ENCODE data around the gene SLC4A9.
"Not testable (repeated sequence)": the region's sequence is repeated elsewhere in the genome, so short reads cannot be mapped to it uniquely, and the experiment has no call there.

The SLC4A9 gene

GRCh38 chr5:140341591-140341990 is 18.4 kb upstream of the SLC4A9 start:
- Histone ChIP-seq H3K36me3 (ENCODE audit: control insufficient read depth, insufficient read depth, low read length) (peaks cover 19% of the 10 kb centered on the region), H3K9me3 (ENCODE audit: control insufficient read depth, low read length) (no peaks in the 10 kb centered on the region), H3K4me3 (ENCODE audit: low read length) (no peak overlapping the region), H3K27me3 (ENCODE audit: control insufficient read depth, insufficient read depth, low read length) (no peaks in the 10 kb centered on the region), H3K9ac (ENCODE audit: low read length) (no peak overlapping the region), H3K4me1 (ENCODE audit: control insufficient read depth, insufficient read depth, low read length) (peaks cover 47% of the 10 kb centered on the region)

- no peaks in the 10 kb centered on the region for H3K9me3 ChIP-seq (ENCODE audit: control insufficient read depth, low read length)
- H3K4me1 ChIP-seq (ENCODE audit: control insufficient read depth, insufficient read depth, low read length): peaks cover 53% of the 10 kb centered on the region
- no peak overlapping the region for H3K4me3 ChIP-seq (ENCODE audit: low read length)
- no peak overlapping the region for H3K9ac ChIP-seq (ENCODE audit: low read length)
- H3K36me3 ChIP-seq (ENCODE audit: control insufficient read depth, insufficient read depth, low read length): peaks cover 19% of the 10 kb centered on the region
- no peaks in the 10 kb centered on the region for H3K27me3 ChIP-seq (ENCODE audit: control insufficient read depth, insufficient read depth, low read length)
Observed at GRCh38 chr5:140342287-140342686, 17.7 kb upstream of the SLC4A9 start.

- Histone ChIP-seq H3K9me3 (ENCODE audit: control insufficient read depth, low read length) (no peaks in the 10 kb centered on the region), H3K4me1 (ENCODE audit: control insufficient read depth, insufficient read depth, low read length) (peaks cover 54% of the 10 kb centered on the region), H3K4me3 (ENCODE audit: low read length) (no peak overlapping the region), H3K9ac (ENCODE audit: low read length) (no peak overlapping the region), H3K36me3 (ENCODE audit: control insufficient read depth, insufficient read depth, low read length) (peaks cover 13% of the 10 kb centered on the region), H3K27me3 (ENCODE audit: control insufficient read depth, insufficient read depth, low read length) (no peaks in the 10 kb centered on the region)
Observed at GRCh38 chr5:140342896-140343295, 17.1 kb upstream of the SLC4A9 start.

- peaks cover 64% of the 10 kb centered on the region for H3K4me1 ChIP-seq (ENCODE audit: control insufficient read depth, insufficient read depth, low read length)
- not testable (repeated sequence) for H3K9me3 ChIP-seq (ENCODE audit: control insufficient read depth, low read length); H3K4me3 ChIP-seq (ENCODE audit: low read length); H3K9ac ChIP-seq (ENCODE audit: low read length); H3K27me3 ChIP-seq (ENCODE audit: control insufficient read depth, insufficient read depth, low read length)
- peaks cover 11% of the 10 kb centered on the region for H3K36me3 ChIP-seq (ENCODE audit: control insufficient read depth, insufficient read depth, low read length)
Observed at GRCh38 chr5:140343849-140344248, 16.1 kb upstream of the SLC4A9 start.

- Histone ChIP-seq H3K9ac (ENCODE audit: low read length) (peak overlapping the region; percentile 62), H3K27me3 (ENCODE audit: control insufficient read depth, insufficient read depth, low read length) (no peaks in the 10 kb centered on the region), H3K9me3 (ENCODE audit: control insufficient read depth, low read length) (no peaks in the 10 kb centered on the region), H3K4me1 (ENCODE audit: control insufficient read depth, insufficient read depth, low read length) (peaks cover 73% of the 10 kb centered on the region), H3K4me3 (ENCODE audit: low read length) (peak overlapping the region; percentile 65), H3K36me3 (ENCODE audit: control insufficient read depth, insufficient read depth, low read length) (peaks cover 11% of the 10 kb centered on the region)
Observed at GRCh38 chr5:140344683-140345423, 15.1 kb upstream of the SLC4A9 start.

- peaks cover 11% of the 10 kb centered on the region for H3K36me3 ChIP-seq (ENCODE audit: control insufficient read depth, insufficient read depth, low read length)
Observed at GRCh38 chr5:140345919-140346347, 14.1 kb upstream of the SLC4A9 start.

GRCh38 chr5:140346348-140347221 is 13.4 kb upstream of the SLC4A9 start, which contains the start of gene HBEGF:
TSS of gene HBEGF (minus strand) at chr5:140346603. CDS start at chr5:140346328, 275 bp downstream.
- peak within 1 kb of the TSS; percentile 65 for H3K4me3 ChIP-seq (ENCODE audit: low read length)
- H3K9ac ChIP-seq (ENCODE audit: low read length): peak within 1 kb of the TSS; percentile 62
- no peaks in the 10 kb centered on the region for H3K27me3 ChIP-seq (ENCODE audit: control insufficient read depth, insufficient read depth, low read length)
- H3K9me3 ChIP-seq (ENCODE audit: control insufficient read depth, low read length): no peaks in the 10 kb centered on the region
- peaks cover 71% of the 10 kb centered on the region for H3K4me1 ChIP-seq (ENCODE audit: control insufficient read depth, insufficient read depth, low read length)
- H3K36me3 ChIP-seq (ENCODE audit: control insufficient read depth, insufficient read depth, low read length): peaks cover 11% of the 10 kb centered on the region

More at GRCh38 chr5:140345919-140346347, 14.1 kb upstream of the SLC4A9 start:
- peak overlapping the region; percentile 62 for H3K9ac ChIP-seq (ENCODE audit: low read length)
- peak overlapping the region; percentile 65 for H3K4me3 ChIP-seq (ENCODE audit: low read length)
- peaks cover 70% of the 10 kb centered on the region for H3K4me1 ChIP-seq (ENCODE audit: control insufficient read depth, insufficient read depth, low read length)
- no peaks in the 10 kb centered on the region for H3K27me3 ChIP-seq (ENCODE audit: control insufficient read depth, insufficient read depth, low read length)
- no peaks in the 10 kb centered on the region for H3K9me3 ChIP-seq (ENCODE audit: control insufficient read depth, low read length)

- Histone ChIP-seq H3K4me1 (ENCODE audit: control insufficient read depth, insufficient read depth, low read length) (peaks cover 70% of the 10 kb centered on the region), H3K36me3 (ENCODE audit: control insufficient read depth, insufficient read depth, low read length) (peaks cover 5% of the 10 kb centered on the region), H3K9me3 (ENCODE audit: control insufficient read depth, low read length) (no peaks in the 10 kb centered on the region), H3K4me3 (ENCODE audit: low read length) (no peak overlapping the region), H3K27me3 (ENCODE audit: control insufficient read depth, insufficient read depth, low read length) (no peaks in the 10 kb centered on the region), H3K9ac (ENCODE audit: low read length) (peak overlapping the region; percentile 62)
Observed at GRCh38 chr5:140347360-140347759, 12.6 kb upstream of the SLC4A9 start.

- Histone ChIP-seq H3K4me3 (ENCODE audit: low read length) (no peak overlapping the region), H3K9me3 (ENCODE audit: control insufficient read depth, low read length) (no peaks in the 10 kb centered on the region), H3K4me1 (ENCODE audit: control insufficient read depth, insufficient read depth, low read length) (peaks cover 63% of the 10 kb centered on the region), H3K9ac (ENCODE audit: low read length) (peak overlapping the region; percentile 33), H3K27me3 (ENCODE audit: control insufficient read depth, insufficient read depth, low read length) (no peaks in the 10 kb centered on the region), H3K36me3 (ENCODE audit: control insufficient read depth, insufficient read depth, low read length) (peaks cover 3% of the 10 kb centered on the region)
Observed at GRCh38 chr5:140348104-140348503, 11.9 kb upstream of the SLC4A9 start.

GRCh38 chr5:140349244-140349643 is 10.8 kb upstream of the SLC4A9 start:
- Histone ChIP-seq H3K36me3 (ENCODE audit: control insufficient read depth, insufficient read depth, low read length) (peaks cover 3% of the 10 kb centered on the region), H3K4me3 (ENCODE audit: low read length) (no peak overlapping the region), H3K9me3 (ENCODE audit: control insufficient read depth, low read length) (no peaks in the 10 kb centered on the region), H3K27me3 (ENCODE audit: control insufficient read depth, insufficient read depth, low read length) (no peaks in the 10 kb centered on the region), H3K9ac (ENCODE audit: low read length) (no peak overlapping the region), H3K4me1 (ENCODE audit: control insufficient read depth, insufficient read depth, low read length) (peaks cover 61% of the 10 kb centered on the region)

GRCh38 chr5:140351609-140352334 is 8.2 kb upstream of the SLC4A9 start:
- no peak overlapping the region for H3K9ac ChIP-seq (ENCODE audit: low read length)
- H3K9me3 ChIP-seq (ENCODE audit: control insufficient read depth, low read length): no peaks in the 10 kb centered on the region
- peaks cover 55% of the 10 kb centered on the region for H3K4me1 ChIP-seq (ENCODE audit: control insufficient read depth, insufficient read depth, low read length)
- H3K27me3 ChIP-seq (ENCODE audit: control insufficient read depth, insufficient read depth, low read length): no peaks in the 10 kb centered on the region
- no peaks in the 10 kb centered on the region for H3K36me3 ChIP-seq (ENCODE audit: control insufficient read depth, insufficient read depth, low read length)
- H3K4me3 ChIP-seq (ENCODE audit: low read length): no peak overlapping the region

All from mucosa of stomach (tissue), 1 donor.